Neural progenitor cell (in vitro differentiated cells): ENCODE data around the gene NKX2-4. TPM values are rescaled to one million over a fixed set of nuclear protein-coding genes. Genes with fewer than 3 reads are reported as not detected.
"Not testable (repeated sequence)": the region's sequence is repeated elsewhere in the genome, so short reads cannot be mapped to it uniquely, and the experiment has no call there.

Experiments
- DNase-seq: peaks from one replicate; pipeline ENCODE4 v3.0.0-alpha.2; 2016; ENCODE audit warnings: low spot score
- H2AFZ ChIP-seq: fragments of 200-600 bp; sonication (generic); replicated peaks from 2 replicates; pipeline ENCODE4 v1.6.1; 2016; ENCODE audit warnings: antibody characterized with exemption
- H3F3A ChIP-seq: fragments of 200-600 bp; sonication (generic); 2 replicates; pipeline ENCODE4 v1.6.1; 2016; ENCODE audit warnings: antibody characterized with exemption, low read depth
- H3K27ac ChIP-seq: fragments of 200-600 bp; sonication (generic); 2 replicates; pipeline ENCODE4 v1.5.1; 2016; ENCODE audit warnings: mild to moderate bottlenecking
- H3K27me3 ChIP-seq: fragments of 200-600 bp; sonication (generic); 2 replicates; pipeline ENCODE4 v1.6.1; 2016; ENCODE audit warnings: mild to moderate bottlenecking, moderate library complexity
- H3K36me3 ChIP-seq: fragments of 200-600 bp; sonication (generic); 2 replicates; pipeline ENCODE4 v1.5.1; 2016
- H3K4me1 ChIP-seq: fragments of 200-600 bp; sonication (generic); 2 replicates; pipeline ENCODE4 v1.6.1; 2016; ENCODE audit warnings: mixed run types
- H3K4me2 ChIP-seq: fragments of 200-600 bp; sonication (generic); 2 replicates; pipeline ENCODE4 v1.6.1; 2016
- H3K4me3 ChIP-seq: fragments of 200-600 bp; sonication (generic); 2 replicates; pipeline ENCODE4 v1.5.1; 2016
- H3K79me2 ChIP-seq: fragments of 200-600 bp; sonication (generic); 2 replicates; pipeline ENCODE4 v1.6.1; 2016; ENCODE audit warnings: low read depth
- H3K9ac ChIP-seq: fragments of 200-600 bp; sonication (generic); 2 replicates; pipeline ENCODE4 v1.6.1; 2016
- H3K9me3 ChIP-seq: fragments of 200-600 bp; sonication (generic); 2 replicates; pipeline ENCODE4 v1.5.1; 2016; ENCODE audit warnings: low read depth
- H4K20me1 ChIP-seq: fragments of 200-600 bp; sonication (generic); 2 replicates; pipeline ENCODE4 v1.6.1; 2016; ENCODE audit warnings: low read depth
- H3K27ac Mint-ChIP-seq: 3 replicates; pipeline ENCODE4 v1.8.0; 2021; ENCODE audit warnings: mixed read lengths
- H3K27me3 Mint-ChIP-seq: 2 replicates; pipeline ENCODE4 v1.8.0; 2022; ENCODE audit warnings: low read depth, mild to moderate bottlenecking, inconsistent platforms, moderate library complexity, mixed read lengths; ENCODE audit not compliant: insufficient read depth
- H3K36me3 Mint-ChIP-seq: 3 replicates; pipeline ENCODE4 v1.8.0; 2021; ENCODE audit warnings: mixed read lengths
- H3K4me1 Mint-ChIP-seq: 3 replicates; pipeline ENCODE4 v1.8.0; 2021; ENCODE audit warnings: mixed read lengths
- H3K4me3 Mint-ChIP-seq: 3 replicates; pipeline ENCODE4 v1.8.0; 2021; ENCODE audit warnings: mild to moderate bottlenecking, moderate library complexity, mixed read lengths
- H3K9me3 Mint-ChIP-seq: 3 replicates; pipeline ENCODE4 v1.8.0; 2020; ENCODE audit warnings: mixed read lengths
- CTCF ChIP-seq: fragments of 200-600 bp; sonication (generic); IDR thresholded peaks from 2 replicates; pipeline ENCODE4 v1.5.1; 2017; ENCODE audit warnings: antibody characterized with exemption, mild to moderate bottlenecking
- EZH2 ChIP-seq: fragments of 200-600 bp; sonication (generic); IDR thresholded peaks from 2 replicates; pipeline ENCODE4 v1.6.1; 2017; ENCODE audit warnings: antibody characterized with exemption, mild to moderate bottlenecking, moderate library complexity
- EZH2phosphoT487 ChIP-seq: fragments of 200-600 bp; sonication (generic); IDR thresholded peaks from 2 replicates; pipeline ENCODE4 v1.6.1; 2017; ENCODE audit warnings: antibody characterized with exemption
- total RNA-seq: library from RNA; depleted of rRNA; stranded (reverse); fragments of >200 nt; gene quantifications from 2 replicates; pipeline ENCODE4 v1.2.3, GENCODE V29; 2015; ENCODE audit warnings: low replicate concordance

NKX2-4 gene
- total RNA-seq, 1 donor from 2014 or later = not detected

DNA sequence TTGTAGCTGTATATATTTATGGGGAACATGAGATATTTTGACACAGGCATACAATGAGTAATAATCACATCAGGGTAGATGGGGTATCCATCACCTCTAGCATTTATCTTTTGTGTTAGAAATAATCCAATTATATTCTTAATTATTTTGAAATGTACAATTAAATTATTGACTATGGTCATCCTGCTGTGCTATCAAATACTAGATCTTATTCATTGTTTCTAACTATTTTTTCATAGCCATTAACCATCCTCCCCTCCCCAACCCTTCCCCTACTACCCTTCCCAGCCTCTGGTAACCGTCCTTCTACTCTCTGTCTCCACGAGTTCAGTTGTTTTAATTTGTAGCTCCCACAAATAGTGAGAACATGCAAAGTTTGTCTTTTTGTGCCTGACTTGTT is 28.5 kb downstream of the NKX2-4 start:
- no peaks in the 10 kb centered on the region for H3K27me3 ChIP-seq
- H3F3A ChIP-seq = peaks cover 8% of the 10 kb centered on the region
- no peak overlapping the region for H3K4me2 ChIP-seq
- no peak for DNase-seq
- H3K9me3 Mint-ChIP-seq = no peaks in the 10 kb centered on the region
- H3K36me3 Mint-ChIP-seq = peaks cover 22% of the 10 kb centered on the region
- H3K9ac ChIP-seq = no peak overlapping the region
- H3K27ac Mint-ChIP-seq = no peak overlapping the region
- H3K4me1 Mint-ChIP-seq = no peaks in the 10 kb centered on the region
- H2AFZ ChIP-seq = no peak overlapping the region
- peaks cover 23% of the 10 kb centered on the region for H3K36me3 ChIP-seq
- H3K79me2 ChIP-seq = peaks cover 43% of the 10 kb centered on the region
- H3K27me3 Mint-ChIP-seq = no peaks in the 10 kb centered on the region
- no peaks in the 10 kb centered on the region for H3K9me3 ChIP-seq
- TF ChIP-seq EZH2 (no peak), EZH2phosphoT487 (no peak), CTCF (no peak)
- no peak overlapping the region for H3K4me3 ChIP-seq
- no peak overlapping the region for H3K4me3 Mint-ChIP-seq
- no peak overlapping the region for H3K27ac ChIP-seq
- H3K4me1 ChIP-seq = no peaks in the 10 kb centered on the region
- H4K20me1 ChIP-seq = peaks cover 29% of the 10 kb centered on the region

DNA sequence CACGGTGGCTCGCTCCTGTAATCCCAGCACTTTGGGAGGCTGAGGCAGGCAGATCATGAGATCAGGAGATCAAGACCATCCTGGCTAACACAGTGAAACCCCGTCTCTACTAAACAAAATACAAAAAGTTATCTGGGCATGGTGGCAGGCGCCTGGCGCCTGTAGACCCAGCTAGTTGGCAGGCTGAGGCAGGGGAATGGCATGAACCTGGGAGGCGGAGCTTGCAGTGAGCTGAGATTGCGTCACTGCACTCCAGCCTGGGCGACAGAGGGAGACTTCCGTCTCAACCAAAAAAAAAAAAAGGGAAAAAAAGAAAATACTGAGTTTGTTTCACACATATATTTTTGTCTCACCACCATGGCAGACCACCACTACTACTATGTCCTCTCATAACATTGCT is 31.1 kb downstream of the NKX2-4 start:
- H3F3A ChIP-seq, H3K9me3 Mint-ChIP-seq, H3K4me2 ChIP-seq, H3K9me3 ChIP-seq, H4K20me1 ChIP-seq, H3K4me3 Mint-ChIP-seq, H3K27me3 ChIP-seq, H3K4me3 ChIP-seq, H3K27ac Mint-ChIP-seq, H3K9ac ChIP-seq, H3K4me1 ChIP-seq, H3K4me1 Mint-ChIP-seq, H3K27ac ChIP-seq, DNase-seq, H2AFZ ChIP-seq, H3K27me3 Mint-ChIP-seq: not testable (repeated sequence)
- peaks cover 30% of the 10 kb centered on the region for H3K36me3 Mint-ChIP-seq
- peaks cover 31% of the 10 kb centered on the region for H3K36me3 ChIP-seq
- H3K79me2 ChIP-seq = peaks cover 18% of the 10 kb centered on the region

DNA sequence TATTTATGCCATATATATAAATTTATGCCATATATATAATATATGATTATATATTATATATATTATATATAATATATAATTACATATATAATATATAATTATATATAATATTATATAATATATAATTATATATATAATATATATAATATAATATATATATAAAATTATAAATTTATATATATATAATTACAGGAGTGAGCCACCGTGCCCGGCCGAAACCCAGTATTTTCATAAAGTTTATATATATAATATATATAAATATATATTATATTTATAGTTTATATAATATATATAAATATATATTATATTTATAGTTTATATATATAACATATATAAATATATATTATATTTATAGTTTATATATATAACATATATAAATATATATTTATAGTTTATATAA is 31.6 kb downstream of the NKX2-4 start:
- Mint-ChIP-seq H3K27me3 (no peaks in the 10 kb centered on the region), H3K9me3 (no peaks in the 10 kb centered on the region), H3K4me3 (no peak overlapping the region), H3K36me3 (peaks cover 31% of the 10 kb centered on the region), H3K4me1 (no peaks in the 10 kb centered on the region), H3K27ac (no peak overlapping the region)
- Histone ChIP-seq H3K4me3 (no peak overlapping the region), H3K27ac (no peak overlapping the region), H4K20me1 (peaks cover 4% of the 10 kb centered on the region), H2AFZ (no peak overlapping the region), H3K4me1 (no peaks in the 10 kb centered on the region), H3K36me3 (peaks cover 31% of the 10 kb centered on the region), H3K79me2 (peaks cover 14% of the 10 kb centered on the region), H3K27me3 (no peaks in the 10 kb centered on the region), H3K9me3 (no peaks in the 10 kb centered on the region), H3K4me2 (no peak overlapping the region), H3K9ac (no peak overlapping the region), H3F3A (peaks cover 8% of the 10 kb centered on the region)
- no peak for TF ChIP-seq CTCF
- no peak for TF ChIP-seq EZH2phosphoT487
- TF ChIP-seq EZH2 = no peak
- DNase-seq = no peak

DNA sequence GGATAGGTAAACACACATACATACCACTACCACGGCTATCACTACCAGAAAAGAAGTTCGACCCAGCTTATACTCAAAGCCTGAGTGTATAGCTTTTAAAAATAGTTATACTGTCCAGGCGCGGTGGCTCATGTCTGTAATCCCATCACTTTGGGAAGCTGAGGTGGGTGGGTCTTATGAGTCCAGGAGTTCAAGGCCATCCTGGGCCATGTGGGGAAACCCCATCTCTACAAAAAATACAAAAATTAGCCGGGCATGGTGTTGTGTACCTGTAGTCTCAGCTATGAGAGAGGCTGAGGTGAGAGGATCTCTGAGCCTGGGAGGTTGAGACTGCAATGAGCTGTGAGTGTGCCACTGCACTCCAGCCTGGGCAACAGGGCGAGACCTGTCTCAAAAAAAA is 32.9 kb downstream of the NKX2-4 start:
- no peaks in the 10 kb centered on the region for H3K27me3 ChIP-seq
- no peak for TF ChIP-seq EZH2phosphoT487
- TF ChIP-seq EZH2 = no peak
- H3K9me3 ChIP-seq = no peaks in the 10 kb centered on the region
- no peaks in the 10 kb centered on the region for H4K20me1 ChIP-seq
- peaks cover 37% of the 10 kb centered on the region for H3K36me3 ChIP-seq
- H3K79me2 ChIP-seq = peaks cover 13% of the 10 kb centered on the region
- no peak overlapping the region for H3K4me2 ChIP-seq
- H3K36me3 Mint-ChIP-seq = peaks cover 38% of the 10 kb centered on the region
- H3K4me1 Mint-ChIP-seq = no peaks in the 10 kb centered on the region
- H3K9ac ChIP-seq = no peak overlapping the region
- no peak overlapping the region for H3K27ac Mint-ChIP-seq
- H3K4me3 ChIP-seq = no peak overlapping the region
- no peak overlapping the region for H2AFZ ChIP-seq
- H3K27ac ChIP-seq = no peak overlapping the region
- DNase-seq = no peak
- H3K27me3 Mint-ChIP-seq = no peaks in the 10 kb centered on the region
- no peaks in the 10 kb centered on the region for H3K4me1 ChIP-seq
- H3F3A ChIP-seq = peaks cover 8% of the 10 kb centered on the region
- H3K9me3 Mint-ChIP-seq = no peaks in the 10 kb centered on the region
- no peak overlapping the region for H3K4me3 Mint-ChIP-seq
